Keratinocyte (primary cell): ENCODE data around the gene F11R. TPM values are rescaled to one million over a fixed set of nuclear protein-coding genes. Genes with fewer than 3 reads are reported as not detected.
"Not testable (repeated sequence)": the region's sequence is repeated elsewhere in the genome, so short reads cannot be mapped to it uniquely, and the experiment has no call there.

ENCODE experiments used
- DNase-seq: peaks from one replicate; pipeline ENCODE4 v3.0.0-alpha.2; 2011; ENCODE audit warnings: low read depth, missing footprints, low spot score
- FAIRE-seq: peaks from 2 replicates; lab custom pipeline; 2011; peaks lifted over from hg19 to GRCh38; lab: Jason Lieb, UNC
- H2AFZ ChIP-seq: 2 replicates; pipeline ENCODE4 v1.6.0; 2012; ENCODE audit warnings: low read length, control low read depth, inconsistent platforms; ENCODE audit not compliant: control insufficient read depth
- H3K27ac ChIP-seq: 2 replicates; pipeline ENCODE4 v1.5.1; 2011; ENCODE audit warnings: low read length; ENCODE audit not compliant: control insufficient read depth, insufficient read depth
- H3K27me3 ChIP-seq: 3 replicates; pipeline ENCODE4 v1.6.0; 2011; ENCODE audit warnings: low read length; ENCODE audit not compliant: control insufficient read depth, insufficient read depth; ENCODE audit errors: extremely low read depth
- H3K36me3 ChIP-seq, 2 experiments: 2 replicates in 1 of 2; 3 replicates in 1 of 2; pipeline ENCODE4 v1.5.1; 2011; ENCODE audit warnings: low read length in 2 of 2, mild to moderate bottlenecking in 1 of 2; ENCODE audit not compliant: control insufficient read depth in 2 of 2, insufficient read depth in 2 of 2; ENCODE audit errors: extremely low read depth in 1 of 2
- H3K4me1 ChIP-seq: 3 replicates; pipeline ENCODE4 v1.5.1; 2011; ENCODE audit warnings: low read length; ENCODE audit not compliant: control insufficient read depth, insufficient read depth; ENCODE audit errors: extremely low read depth
- H3K4me2 ChIP-seq: 3 replicates; pipeline ENCODE4 v1.6.0; 2011; ENCODE audit warnings: low read depth, low read length; ENCODE audit not compliant: control insufficient read depth, insufficient read depth; ENCODE audit errors: extremely low read depth
- H3K4me3 ChIP-seq, 3 experiments: fragments of 200-600 bp in 1 of 3; sonication (generic) in 1 of 3; 2 replicates in 2 of 3; 3 replicates in 1 of 3; pipeline ENCODE4 v1.5.1; 2011 to 2016; ENCODE audit warnings: low read length in 3 of 3, mild to moderate bottlenecking in 3 of 3, control low read depth in 2 of 3, inconsistent platforms in 1 of 3, low read depth in 1 of 3, mixed read lengths in 1 of 3, mixed run types in 1 of 3, moderate library complexity in 1 of 3; ENCODE audit not compliant: control insufficient read depth in 2 of 3, insufficient read depth in 2 of 3; ENCODE audit errors: extremely low read depth in 1 of 3
- H3K79me2 ChIP-seq: 2 replicates; pipeline ENCODE4 v1.6.0; 2012; ENCODE audit warnings: low read length; ENCODE audit not compliant: control insufficient read depth, insufficient read depth
- H3K9ac ChIP-seq: 3 replicates; pipeline ENCODE4 v1.6.0; 2011; ENCODE audit warnings: low read length; ENCODE audit not compliant: control insufficient read depth, insufficient read depth; ENCODE audit errors: extremely low read depth
- H3K9me1 ChIP-seq: 3 replicates; pipeline ENCODE4 v1.6.0; 2011; ENCODE audit warnings: low read length; ENCODE audit not compliant: control insufficient read depth, insufficient read depth; ENCODE audit errors: extremely low read depth
- H3K9me3 ChIP-seq: 2 replicates; pipeline ENCODE4 v1.5.1; 2012; ENCODE audit warnings: low read depth, low read length; ENCODE audit not compliant: control insufficient read depth
- H4K20me1 ChIP-seq: 3 replicates; pipeline ENCODE4 v1.6.0; 2011; ENCODE audit warnings: low read length; ENCODE audit not compliant: control insufficient read depth, insufficient read depth; ENCODE audit errors: extremely low read depth
- dilution Hi-C: fragments of 300-500 bp; cut with MboI; formaldehyde crosslinking; loops from one replicate; pipeline ENCODE4 v1.7.0; 2020; ENCODE audit warnings: low sequenced_read_pairs; ENCODE audit not compliant: extremely low pct_ligation_motif_present
- polyA plus RNA-seq, 5 experiments: library from polyadenylated mRNA; depleted of rRNA in 3 of 5; stranded (reverse) in 3 of 5; stranded (forward) in 1 of 5; unstranded in 1 of 5; fragments of >200 nt; gene quantifications; 1 replicate in 1 of 5; 2 replicates in 3 of 5; 3 replicates in 1 of 5; pipeline versions ENCODE4 v1.2.1 to v1.2.3, GENCODE V29; 2011 to 2012; ENCODE audit warnings: missing spikeins in 2 of 5, low read depth in 1 of 5, low replicate concordance in 1 of 5
- small RNA-seq, 3 experiments: library from RNA; depleted of rRNA; stranded (forward); fragments of <200 nt; gene quantifications; one replicate each; pipeline ENCODE3, GENCODE V24; 2012; ENCODE audit warnings: low read depth in 3 of 3, low replicate concordance in 1 of 3; ENCODE audit not compliant: insufficient read length in 3 of 3

The F11R gene
- polyA plus RNA-seq, 1 donor (not counting 4 experiments of a cell fraction or from before 2014, with no cell fraction given), result 224 TPM

DNA sequence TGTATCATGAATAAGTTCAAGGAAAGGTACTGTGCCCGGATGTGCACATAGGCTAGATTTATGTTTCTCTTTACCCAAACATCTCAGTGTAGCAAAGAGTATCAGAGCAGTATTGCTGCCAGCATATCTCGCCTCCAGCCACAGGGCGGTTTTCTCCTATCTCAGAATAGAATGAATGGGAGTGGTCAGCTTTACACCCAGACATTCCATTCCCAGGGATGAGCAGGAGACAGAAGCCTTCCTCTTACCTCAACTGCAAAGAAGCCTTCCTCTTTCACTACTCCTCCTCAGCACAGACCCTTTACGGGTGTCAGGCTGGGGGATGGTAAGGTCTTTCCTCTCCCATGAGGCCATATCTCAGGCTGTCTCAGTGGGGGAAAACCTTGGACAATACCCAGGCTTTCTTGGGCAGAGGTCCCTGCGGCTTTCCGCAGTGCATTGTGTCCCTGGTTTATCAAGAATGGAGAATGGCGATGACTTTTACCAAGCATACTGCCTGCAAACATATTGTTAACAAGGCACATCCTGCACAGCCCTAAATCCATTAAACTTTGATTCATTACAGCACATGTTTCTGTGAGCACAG is 73.7 kb downstream of the F11R start:
- H3K36me3 ChIP-seq, H3K4me2 ChIP-seq, dilution Hi-C loops, H3K9me1 ChIP-seq, H3K9me3 ChIP-seq, H3K4me3 ChIP-seq, H3K27me3 ChIP-seq, H4K20me1 ChIP-seq, H3K79me2 ChIP-seq, DNase-seq, H2AFZ ChIP-seq, FAIRE-seq, H3K27ac ChIP-seq, H3K9ac ChIP-seq: not testable (repeated sequence)
- H3K4me1 ChIP-seq, result peaks cover 23% of the 10 kb centered on the region

DNA sequence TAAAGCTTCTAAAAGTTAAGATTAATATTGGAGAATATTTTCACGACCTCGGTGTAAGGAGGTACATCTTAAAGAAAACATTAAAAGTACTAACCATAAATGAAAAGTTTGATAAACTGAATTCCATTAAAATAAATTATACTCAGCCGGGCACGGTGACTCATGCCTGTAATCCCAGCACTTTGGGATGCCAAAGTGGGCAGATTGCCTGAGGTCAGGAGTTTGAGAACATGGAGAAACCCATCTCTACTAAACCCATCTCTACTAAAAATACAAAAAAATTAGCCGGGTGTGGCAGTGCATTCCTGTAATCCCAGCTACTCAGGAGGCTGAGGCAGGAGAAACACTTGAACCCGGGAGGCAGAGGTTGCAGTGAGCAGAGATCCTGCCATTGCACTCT is 75.1 kb downstream of the F11R start:
- H3K27me3 ChIP-seq, H3K79me2 ChIP-seq, DNase-seq, H3K4me2 ChIP-seq, H3K9ac ChIP-seq, H2AFZ ChIP-seq, H4K20me1 ChIP-seq, H3K36me3 ChIP-seq, H3K9me1 ChIP-seq, H3K9me3 ChIP-seq, FAIRE-seq, H3K4me3 ChIP-seq, dilution Hi-C loops, H3K27ac ChIP-seq: not testable (repeated sequence)
- peaks cover 14% of the 10 kb centered on the region for H3K4me1 ChIP-seq

Small RNA genes within 50 kb of the gene (small RNA-seq; reads per million reads assigned to genes)
- gene AL591806.2, result 0 reads per million in 3 experiments

Other genes starting within 250 kb of the F11R start
- gene LY9, start 225.0 kb downstream of the F11R start, polyA plus RNA-seq, result not detected in 3 replicates
- gene CD244, start 158.3 kb downstream of the F11R start, polyA plus RNA-seq, result 0.12 TPM in 1 of 3 replicates, not detected in the others
- not detected in 3 replicates for gene ITLN1, start 136.0 kb downstream of the F11R start, polyA plus RNA-seq
- gene ITLN2, start 66.3 kb downstream of the F11R start, polyA plus RNA-seq, result 0.22 to 0.59 TPM (median 0.39 TPM) in 3 replicates
- gene TSTD1, start 17.8 kb upstream of the F11R start, polyA plus RNA-seq, result 106 to 128 TPM (median 113 TPM) in 3 replicates
- gene USF1, start 24.8 kb upstream of the F11R start, polyA plus RNA-seq, result 25.1 to 40.7 TPM (median 31.6 TPM) in 3 replicates
- 0.05 to 0.45 TPM (median 0.16 TPM) in 3 replicates for gene ARHGAP30, start 48.7 kb upstream of the F11R start, polyA plus RNA-seq
- gene NECTIN4, start 68.4 kb upstream of the F11R start, polyA plus RNA-seq, result 6.0 to 19.0 TPM (median 8.6 TPM) in 3 replicates
- 0.32 to 0.73 TPM (median 0.54 TPM) in 3 replicates for gene KLHDC9, start 77.2 kb upstream of the F11R start, polyA plus RNA-seq
- gene PFDN2, start 96.9 kb upstream of the F11R start, polyA plus RNA-seq, result 106 to 228 TPM (median 184 TPM) in 3 replicates
- 22.9 to 51.0 TPM (median 27.6 TPM) in 3 replicates for gene NIT1, start 97.0 kb upstream of the F11R start, polyA plus RNA-seq
- gene DEDD, start 111.5 kb upstream of the F11R start, polyA plus RNA-seq, result 29.3 to 49.9 TPM (median 33.0 TPM) in 3 replicates
- 72.9 to 86.4 TPM (median 80.6 TPM) in 3 replicates for gene UFC1, start 132.8 kb upstream of the F11R start, polyA plus RNA-seq
- 9.5 to 14.4 TPM (median 9.8 TPM) in 3 replicates for gene USP21, start 138.3 kb upstream of the F11R start, polyA plus RNA-seq
- gene PPOX, start 145.3 kb upstream of the F11R start, polyA plus RNA-seq, result 12.2 to 24.6 TPM (median 17.1 TPM) in 3 replicates
- 19.1 to 24.8 TPM (median 21.1 TPM) in 3 replicates for gene B4GALT3, start 156.4 kb upstream of the F11R start, polyA plus RNA-seq
- 0.22 to 0.36 TPM (median 0.35 TPM) in 3 replicates for gene ADAMTS4, start 177.9 kb upstream of the F11R start, polyA plus RNA-seq
- 105 to 136 TPM (median 135 TPM) in 3 replicates for gene NDUFS2, start 181.2 kb upstream of the F11R start, polyA plus RNA-seq
- gene FCER1G, start 194.1 kb upstream of the F11R start, polyA plus RNA-seq, result 0.51 to 1.2 TPM (median 0.62 TPM) in 3 replicates
- not detected in 3 replicates for gene APOA2, start 202.5 kb upstream of the F11R start, polyA plus RNA-seq
- 14.4 to 18.2 TPM (median 17.5 TPM) in 3 replicates for gene TOMM40L, start 204.9 kb upstream of the F11R start, polyA plus RNA-seq
- not detected in 3 replicates for gene NR1I3, start 217.1 kb upstream of the F11R start, polyA plus RNA-seq
- 0.04 to 0.24 TPM in 2 of 3 replicates, not detected in the other for gene PCP4L1, start 237.6 kb upstream of the F11R start, polyA plus RNA-seq